WI38 (cell line): ENCODE results near the gene ZBTB20.

ENCODE experiments used
- H3K4me3 ChIP-seq: 2 replicates; pipeline ENCODE4 v1.5.1; 2011; ENCODE audit warnings: low read depth, mild to moderate bottlenecking, control low read depth, low read length
- CTCF ChIP-seq: IDR thresholded peaks from 2 replicates; pipeline ENCODE4 v1.5.1; 2012; ENCODE audit warnings: low read depth, mild to moderate bottlenecking, control low read depth, low read length

ZBTB20 gene

GRCh38 chr3:114716126-114716525 is 431.0 kb downstream of the ZBTB20 start:
- TF ChIP-seq CTCF: no peak
- no peak overlapping the region for H3K4me3 ChIP-seq

- TF ChIP-seq CTCF: no peak
- H3K4me3 ChIP-seq: no peak overlapping the region
Observed at GRCh38 chr3:114714957-114715460, 432.1 kb downstream of the ZBTB20 start.

GRCh38 chr3:114714237-114714636 is 432.9 kb downstream of the ZBTB20 start:
- TF ChIP-seq CTCF: no peak
- H3K4me3 ChIP-seq: no peak overlapping the region

GRCh38 chr3:114712728-114713492 is 434.2 kb downstream of the ZBTB20 start:
- no peak for TF ChIP-seq CTCF
- no peak overlapping the region for H3K4me3 ChIP-seq

GRCh38 chr3:114711321-114711886 is 435.7 kb downstream of the ZBTB20 start:
- no peak for TF ChIP-seq CTCF

GRCh38 chr3:114709102-114709501 is 438.0 kb downstream of the ZBTB20 start:
- TF ChIP-seq CTCF: no peak
- no peak overlapping the region for H3K4me3 ChIP-seq

More at GRCh38 chr3:114711321-114711886, 435.7 kb downstream of the ZBTB20 start:
- no peak overlapping the region for H3K4me3 ChIP-seq

GRCh38 chr3:114707252-114707860 is 439.7 kb downstream of the ZBTB20 start:
- TF ChIP-seq CTCF: no peak
- H3K4me3 ChIP-seq: no peak overlapping the region
